HG02943 (cell line): ENCODE measurements around the gene ATP6AP2.
A peak's percentile ranks its signal among the peaks of the same experiment; 100 is the strongest.
"Not testable (repeated sequence)": the region's sequence is repeated elsewhere in the genome, so short reads cannot be mapped to it uniquely, and the experiment has no call there.

Experiments used
- ATAC-seq: cut with Tn5 transposase; IDR thresholded peaks from one replicate; pipeline ENCODE4 v1.9.1; 2021; ENCODE audit warnings: mild to moderate bottlenecking, low read depth, moderate library complexity; ENCODE audit not compliant: unreplicated experiment

ATP6AP2 gene

DNA sequence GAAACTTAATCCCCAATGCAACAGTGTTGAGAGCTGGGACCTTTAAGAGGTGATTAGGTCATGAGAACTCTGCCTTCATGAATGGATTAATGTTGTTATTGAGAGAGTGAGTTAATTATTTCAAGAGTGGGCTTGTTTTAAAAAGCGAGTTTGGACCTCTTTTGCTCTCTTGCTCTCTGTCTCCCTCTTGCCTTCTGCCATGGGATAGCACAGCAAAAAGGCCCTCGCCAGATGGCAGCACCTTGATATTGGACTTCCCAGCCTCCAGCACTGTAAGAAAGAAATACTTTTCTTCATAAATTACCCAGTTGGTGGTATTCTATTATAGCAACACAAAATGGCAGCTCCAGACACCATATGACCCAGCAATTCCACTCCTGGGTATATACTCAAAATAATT lies 7.0 kb upstream of the ATP6AP2 start:
- ATAC-seq = no peak

- ATAC-seq = not testable (repeated sequence)
These were observed 5.4 kb upstream of the ATP6AP2 start for GRCh38 chrX:40575411-40575810.

GRCh38 chrX:40576291-40576690 lies 4.5 kb upstream of the ATP6AP2 start:
- no peak for ATAC-seq

DNA sequence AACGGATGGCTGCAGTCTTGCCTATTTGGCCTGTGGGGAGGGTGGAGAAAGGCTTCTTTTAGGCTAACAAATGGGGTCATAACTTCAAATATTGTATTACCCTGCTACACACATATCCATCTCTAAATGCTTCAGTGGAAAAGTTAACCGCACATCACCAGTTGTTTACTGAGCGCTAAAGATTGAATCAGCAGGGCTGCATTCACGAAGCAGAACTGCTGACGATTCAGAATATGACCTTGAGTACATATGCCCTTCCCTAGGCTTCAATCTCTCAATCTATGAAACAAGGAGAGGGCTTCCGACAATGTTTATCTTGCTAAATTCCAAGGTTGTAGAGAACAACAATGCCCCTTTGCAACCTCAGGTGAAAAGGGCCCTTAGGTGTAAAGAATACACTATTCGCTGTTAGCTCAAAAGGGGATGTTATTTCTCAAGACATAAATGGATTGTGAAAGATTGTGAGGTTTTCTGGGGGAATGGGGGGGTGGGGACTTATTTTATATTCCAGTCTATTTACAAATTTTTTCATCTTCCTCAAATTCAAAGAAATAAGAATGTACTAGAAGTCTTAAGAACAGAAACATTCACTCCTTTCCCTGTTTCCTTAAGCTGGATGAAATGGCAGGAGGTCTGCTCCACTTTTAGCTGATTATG lies 2.6 kb upstream of the ATP6AP2 start:
- no peak for ATAC-seq

GRCh38 chrX:40579141-40579540 lies 1.6 kb upstream of the ATP6AP2 start:
- no peak for ATAC-seq

DNA sequence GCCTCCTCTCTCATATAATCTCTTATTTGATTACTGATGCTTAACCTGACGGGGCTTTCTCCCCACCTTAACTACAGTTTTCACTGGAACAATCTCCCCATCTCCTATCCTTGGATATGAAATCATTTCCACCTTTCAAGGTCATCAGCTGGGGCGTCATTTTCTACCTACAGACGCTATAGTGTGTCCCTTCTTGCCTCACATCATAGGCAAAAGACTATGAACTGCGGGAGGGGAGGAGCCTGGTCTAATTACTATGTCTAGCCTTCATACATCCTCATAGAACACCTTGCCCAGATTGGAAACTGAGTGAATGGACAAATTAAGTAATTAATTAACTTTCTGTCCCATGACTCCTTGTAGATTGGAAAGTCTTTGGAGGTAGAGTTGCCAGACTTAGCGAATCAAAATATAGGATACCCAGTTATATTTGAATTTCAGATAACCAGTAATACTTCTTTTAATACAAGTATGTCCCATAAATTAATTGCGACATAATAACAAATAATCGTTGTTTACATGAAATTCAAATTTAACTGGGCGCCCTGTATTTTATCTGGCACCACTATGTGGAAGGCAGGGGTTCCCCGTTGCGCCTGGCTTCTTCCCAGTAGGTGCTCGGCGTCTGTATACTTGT lies 752 bp upstream of the ATP6AP2 start:
- peak; percentile 39 for ATAC-seq

- no peak for ATAC-seq
These were observed 658 bp downstream of the ATP6AP2 start for GRCh38 chrX:40581336-40581920.

DNA sequence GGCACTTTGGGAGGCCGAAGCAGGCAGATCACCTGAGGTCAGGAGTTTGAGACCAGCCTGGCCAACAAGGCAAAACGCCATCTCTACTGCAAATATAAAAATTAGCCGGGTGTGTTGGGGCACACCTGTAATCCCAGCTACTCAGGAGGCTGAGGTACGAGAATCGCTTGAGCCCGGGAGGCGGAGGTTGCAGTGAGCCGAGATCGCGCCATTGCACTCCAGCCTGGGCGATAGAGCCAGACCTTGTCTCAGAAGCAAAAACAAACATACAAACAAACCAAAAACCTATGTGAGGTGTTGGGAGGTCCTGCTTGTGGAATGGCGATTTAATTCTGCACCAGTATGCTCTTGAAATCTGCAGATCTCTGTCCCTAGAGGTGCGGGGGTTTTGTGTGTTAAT lies 1.4 kb downstream of the ATP6AP2 start:
- not testable (repeated sequence) for ATAC-seq

GRCh38 chrX:40582811-40583210 lies 2.0 kb downstream of the ATP6AP2 start:
- ATAC-seq = no peak

DNA sequence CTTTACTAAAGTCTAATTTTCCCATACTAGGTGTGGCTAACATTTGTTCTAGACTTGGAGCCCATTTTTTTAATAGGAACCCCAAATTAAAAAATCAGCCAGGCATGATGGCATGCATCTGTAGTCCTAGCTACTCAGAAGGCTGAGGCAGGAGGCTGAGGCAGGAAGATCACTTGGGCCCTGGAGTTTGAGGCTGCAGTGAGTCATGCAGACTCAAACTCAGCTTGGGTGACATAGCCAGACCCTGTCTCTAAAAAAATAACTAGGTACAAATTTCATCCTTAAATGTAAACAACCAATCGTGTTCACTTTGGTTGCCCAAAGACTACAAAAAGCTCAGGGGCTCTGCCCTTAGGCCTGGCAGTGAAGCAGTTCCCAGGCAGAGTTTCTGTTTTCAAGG lies 6.9 kb downstream of the ATP6AP2 start:
- not testable (repeated sequence) for ATAC-seq

DNA sequence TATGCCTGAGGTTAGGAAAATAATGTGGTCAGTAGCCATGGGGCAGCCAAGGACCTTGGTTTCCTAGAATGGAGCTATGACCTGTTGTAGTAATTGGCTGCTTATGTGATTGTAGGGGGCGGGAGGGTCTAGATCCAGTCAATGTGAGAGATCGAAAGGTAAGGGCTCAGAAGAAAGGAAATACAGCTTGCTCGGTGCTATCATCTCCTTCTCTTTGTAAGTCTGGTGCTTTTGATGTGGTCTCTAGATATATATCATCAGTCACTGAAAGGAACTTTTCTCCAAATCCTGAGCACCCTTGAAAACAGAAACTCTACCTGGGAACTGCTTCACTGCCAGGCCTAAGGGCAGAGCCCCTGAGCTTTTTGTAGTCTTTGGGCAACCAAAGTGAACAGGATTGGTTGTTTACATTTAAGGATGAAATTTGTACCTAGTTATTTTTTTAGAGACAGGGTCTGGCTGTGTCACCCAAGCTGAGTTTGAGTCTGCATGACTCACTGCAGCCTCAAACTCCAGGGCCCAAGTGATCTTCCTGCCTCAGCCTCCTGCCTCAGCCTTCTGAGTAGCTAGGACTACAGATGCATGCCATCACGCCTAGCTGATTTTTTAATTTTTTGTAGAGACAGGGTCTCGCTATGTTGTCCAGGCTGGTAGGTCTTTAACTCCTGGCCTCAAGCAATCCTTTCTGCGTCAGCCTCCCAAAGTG lies 9.0 kb downstream of the ATP6AP2 start:
- ATAC-seq = not testable (repeated sequence)

- ATAC-seq = no peak
These were observed 22.7 kb downstream of the ATP6AP2 start for GRCh38 chrX:40603446-40603845.

DNA sequence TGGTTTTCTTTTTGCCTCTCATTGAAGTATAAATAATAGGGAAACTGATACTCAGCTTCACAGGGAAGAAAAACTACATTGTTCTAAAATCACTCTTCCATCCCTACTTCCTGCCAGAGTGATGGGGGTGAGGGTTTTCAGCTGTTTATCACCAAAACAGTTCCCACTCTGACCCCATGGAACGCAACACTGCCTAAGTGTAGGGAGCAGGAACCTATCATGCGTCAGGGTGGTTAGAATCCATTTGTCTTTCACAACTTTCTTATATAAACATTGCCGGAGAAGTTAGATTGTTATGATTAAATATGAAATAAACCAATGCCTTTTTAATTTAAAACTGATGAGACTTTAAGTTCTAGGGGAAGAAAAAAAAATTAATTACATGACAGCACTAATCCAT lies 26.6 kb downstream of the ATP6AP2 start:
- no peak for ATAC-seq

DNA sequence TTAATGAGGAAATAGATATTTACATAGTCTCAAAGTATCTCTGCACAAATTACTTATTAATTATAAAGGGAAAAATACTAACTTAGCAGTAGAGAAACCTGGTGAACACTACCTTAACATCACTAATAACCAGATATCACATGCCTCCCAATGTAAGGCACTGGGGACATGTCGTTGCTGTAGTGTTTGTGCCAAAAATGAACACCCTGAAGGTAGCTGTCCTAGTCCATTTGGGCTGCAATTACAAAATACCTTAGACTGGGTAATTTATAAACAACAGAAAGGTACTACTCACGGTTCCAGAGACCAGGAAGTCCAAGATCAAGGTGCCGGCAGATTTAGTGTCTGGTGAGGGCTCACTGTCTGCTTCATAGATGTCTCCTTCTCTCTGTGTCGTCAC lies 31.7 kb downstream of the ATP6AP2 start:
- ATAC-seq = no peak

- ATAC-seq = no peak
These were observed 35.2 kb downstream of the ATP6AP2 start for GRCh38 chrX:40615976-40616375.

DNA sequence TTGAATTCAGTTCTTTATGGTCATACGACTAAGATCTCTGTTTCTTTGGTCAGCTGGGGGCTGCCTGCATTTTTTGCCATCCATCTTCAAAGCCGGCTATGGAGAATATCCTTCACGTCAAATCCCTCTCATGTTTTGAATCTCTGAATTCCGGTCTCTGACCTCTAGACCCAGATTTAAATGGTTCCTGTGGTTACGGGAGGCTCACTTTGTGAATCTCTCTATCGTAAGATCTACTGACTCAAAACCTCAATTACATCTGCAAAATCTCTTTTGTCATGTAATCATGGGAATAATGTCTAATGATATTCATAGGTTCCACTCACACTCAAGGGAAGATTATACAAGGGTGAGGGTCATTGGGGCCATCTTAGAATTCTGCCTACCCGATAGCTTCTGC lies 36.8 kb downstream of the ATP6AP2 start:
- no peak for ATAC-seq

DNA sequence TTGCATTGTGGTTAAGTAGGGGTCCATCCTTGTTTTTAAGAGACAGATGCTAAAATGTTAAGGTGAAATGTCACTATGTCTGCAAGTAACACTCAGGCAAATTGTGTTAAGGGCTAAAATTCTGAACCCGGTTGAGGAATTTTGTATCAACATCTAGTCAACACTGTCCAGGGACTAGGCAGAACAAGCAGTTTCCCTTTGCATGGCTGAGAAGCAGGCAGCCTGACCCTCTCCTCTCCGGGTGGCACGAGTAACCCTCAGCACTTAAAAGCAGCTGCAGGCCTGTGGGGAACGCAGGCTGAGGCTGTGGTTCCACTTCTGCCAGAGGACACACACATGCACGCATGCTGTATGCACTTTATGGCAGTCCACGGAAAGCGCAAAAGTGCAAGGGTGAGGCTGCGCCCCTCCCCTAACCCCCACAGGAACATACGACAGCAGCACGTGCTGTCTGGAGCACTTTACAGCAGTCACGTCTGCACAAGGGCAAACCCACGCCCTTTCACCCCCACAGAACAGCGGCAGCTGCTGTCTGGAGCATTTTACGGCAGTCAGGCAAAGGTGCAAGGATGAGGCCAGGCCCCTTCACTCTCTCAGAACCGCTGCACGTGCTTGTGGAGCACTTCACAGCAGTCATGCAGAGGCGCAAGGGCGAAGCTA lies 41.8 kb downstream of the ATP6AP2 start:
- ATAC-seq = no peak

DNA sequence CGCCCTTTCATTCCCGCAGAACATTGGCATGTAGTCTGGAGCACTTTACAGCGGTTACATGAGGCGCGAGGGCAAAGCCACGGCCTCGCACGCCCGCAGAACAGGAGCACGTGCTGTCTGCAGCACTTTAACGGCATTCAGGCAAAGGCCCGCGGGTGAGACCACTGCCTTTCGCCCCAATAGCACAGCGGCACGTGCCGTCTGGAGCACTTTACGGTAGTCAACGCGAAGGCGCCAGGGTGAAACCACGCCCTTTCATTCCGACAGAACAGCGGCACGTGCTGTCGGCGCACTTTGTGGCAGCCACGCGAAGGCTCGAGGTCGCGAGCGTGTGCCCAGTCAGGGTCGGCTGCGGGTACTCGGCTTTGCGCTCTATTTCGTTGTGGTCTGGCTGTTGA lies 42.4 kb downstream of the ATP6AP2 start, which contains the start of gene MPC1L:
Gene MPC1L (plus strand): TSS at position 290 of the 398 bp plus-strand sequence. CDS start 138 bp downstream, outside the sequence.
- ATAC-seq = no peak

- no peak for ATAC-seq
These were observed 42.9 kb downstream of the ATP6AP2 start for GRCh38 chrX:40623665-40624064.

GRCh38 chrX:40625294-40625693 lies 44.5 kb downstream of the ATP6AP2 start:
- ATAC-seq = no peak

GRCh38 chrX:40628506-40628905 lies 47.7 kb downstream of the ATP6AP2 start:
- ATAC-seq = no peak
